OCI-M1 (cell line): Measurements from ENCODE around the gene PLCB4.

Experiments
- DNase-seq: peaks from one replicate; lab custom pipeline; 2025; lab: John Stamatoyannopoulos, UW

PLCB4 gene

DNA sequence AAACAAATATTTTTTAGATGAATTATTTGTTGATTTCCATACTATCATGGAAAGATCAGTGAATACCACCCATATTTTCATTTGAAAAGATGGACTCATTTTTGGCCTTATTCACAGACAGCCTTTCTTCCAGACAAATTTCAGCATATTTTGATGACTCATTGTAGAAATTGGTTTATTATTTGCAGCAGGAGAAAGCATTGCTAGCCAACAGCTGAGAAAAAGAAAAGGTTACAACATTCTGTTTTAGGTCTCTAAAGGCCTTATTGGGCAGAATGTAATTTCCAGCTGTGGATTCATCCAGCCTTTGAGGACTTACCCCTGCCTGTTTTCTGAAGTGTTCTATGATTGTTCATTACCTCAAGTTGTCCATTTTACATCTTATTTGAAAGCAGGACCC lies 201.9 kb downstream of the PLCB4 start:
- DNase-seq: no peak

GRCh38 chr20:9276966-9277468 lies 208.1 kb downstream of the PLCB4 start:
- no peak for DNase-seq

GRCh38 chr20:9279918-9280401 lies 211.1 kb downstream of the PLCB4 start:
- no peak for DNase-seq

GRCh38 chr20:9280666-9281065 lies 211.8 kb downstream of the PLCB4 start:
- no peak for DNase-seq

GRCh38 chr20:9281803-9282202 lies 212.9 kb downstream of the PLCB4 start:
- no peak for DNase-seq

DNA sequence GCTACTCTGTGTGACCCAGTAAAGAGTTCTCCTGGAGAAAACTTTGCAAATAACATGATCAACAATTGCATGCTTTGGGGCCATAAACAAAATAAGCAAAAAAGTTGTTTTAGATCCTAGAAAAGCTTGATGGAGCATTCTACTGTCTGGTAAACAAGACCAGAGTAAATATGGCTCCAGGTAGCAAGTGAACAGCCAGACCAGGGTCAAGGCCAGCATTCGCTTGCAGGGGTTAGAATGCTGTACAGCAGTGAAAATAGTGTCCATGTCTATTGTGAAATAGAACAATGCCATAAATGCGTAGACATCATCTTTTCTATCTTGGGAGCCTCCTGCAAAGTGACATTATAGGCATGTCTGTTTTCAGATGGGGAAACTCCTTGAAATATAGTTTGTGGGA lies 216.7 kb downstream of the PLCB4 start:
- no peak for DNase-seq

- no peak for DNase-seq
These were observed 217.9 kb downstream of the PLCB4 start for GRCh38 chr20:9286501-9287461.

DNA sequence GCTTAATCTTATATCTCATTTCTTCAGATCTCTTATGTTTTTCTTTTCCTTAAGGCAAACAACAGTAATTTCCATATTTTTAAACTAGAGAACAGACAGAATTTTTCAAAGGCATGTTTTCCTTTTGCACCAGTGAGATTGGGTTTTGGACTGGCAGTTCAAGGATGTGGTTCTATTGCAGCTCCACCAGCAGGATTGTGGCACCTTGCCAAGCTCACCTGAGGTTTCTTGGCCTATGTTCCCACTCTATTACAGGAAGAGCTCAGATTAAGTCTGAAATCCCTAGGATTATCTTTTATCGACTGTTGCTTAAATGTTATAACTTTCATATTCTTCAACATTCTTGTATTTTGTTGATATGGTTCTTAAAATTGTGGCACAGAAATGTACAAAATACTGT lies 218.9 kb downstream of the PLCB4 start:
- no peak for DNase-seq

DNA sequence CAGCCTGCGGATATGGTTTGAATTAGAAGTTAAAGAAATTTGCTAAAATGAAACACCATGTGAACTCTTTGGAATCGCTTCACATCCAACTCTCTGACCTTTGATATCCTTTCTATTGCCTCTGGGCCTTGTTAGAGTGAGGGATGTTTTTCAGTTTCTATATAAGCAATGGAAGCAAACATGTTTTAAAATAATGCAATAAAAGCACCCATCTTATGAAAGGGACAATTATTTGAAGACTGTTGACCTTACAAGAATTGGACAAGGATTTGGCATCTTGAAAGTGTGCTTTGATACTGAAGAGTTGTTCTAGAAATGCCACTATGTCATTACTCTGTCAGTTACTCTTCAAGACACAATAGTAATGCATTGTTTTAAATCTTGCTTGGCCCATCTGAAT lies 221.4 kb downstream of the PLCB4 start:
- DNase-seq: no peak

DNA sequence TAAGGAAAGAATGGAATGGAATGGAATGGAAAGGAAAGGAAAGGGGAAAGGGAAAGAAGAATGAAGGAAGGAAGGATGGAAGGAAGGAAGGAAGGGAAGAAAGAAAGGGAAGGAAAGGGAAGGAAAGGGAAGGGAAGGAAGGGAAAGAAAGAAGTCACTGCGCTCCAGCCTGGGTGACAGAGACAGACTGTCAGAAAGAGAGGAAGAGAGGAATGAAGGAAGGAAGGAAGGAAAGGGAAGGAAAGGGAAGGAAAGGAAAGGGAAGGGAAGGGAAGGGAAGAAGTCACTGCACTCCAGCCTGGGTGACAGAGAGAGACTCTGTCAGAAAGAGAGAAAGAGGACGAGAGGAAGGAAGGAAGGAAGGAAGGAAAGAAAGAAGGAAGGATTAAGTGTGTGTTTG lies 224.3 kb downstream of the PLCB4 start:
- no peak for DNase-seq

DNA sequence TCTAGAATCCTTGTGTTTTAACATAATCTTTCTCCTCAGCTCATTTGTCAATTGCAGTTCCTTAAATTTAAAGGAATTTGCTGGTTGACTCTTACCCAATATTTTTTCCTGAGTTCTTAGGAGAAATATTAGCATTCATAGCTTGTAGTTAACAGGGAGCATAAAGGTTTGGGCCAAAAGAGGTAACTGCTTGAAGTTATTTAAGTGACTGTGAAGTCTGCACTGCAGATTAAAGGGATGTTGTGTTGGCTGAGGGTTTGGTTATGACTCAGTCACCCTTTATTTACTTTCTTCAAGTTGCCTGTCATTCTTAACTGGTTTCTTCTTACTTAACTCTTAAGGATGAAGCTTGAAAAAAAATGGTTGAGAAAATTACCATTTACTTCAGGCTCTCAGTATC lies 225.2 kb downstream of the PLCB4 start:
- DNase-seq: no peak

DNA sequence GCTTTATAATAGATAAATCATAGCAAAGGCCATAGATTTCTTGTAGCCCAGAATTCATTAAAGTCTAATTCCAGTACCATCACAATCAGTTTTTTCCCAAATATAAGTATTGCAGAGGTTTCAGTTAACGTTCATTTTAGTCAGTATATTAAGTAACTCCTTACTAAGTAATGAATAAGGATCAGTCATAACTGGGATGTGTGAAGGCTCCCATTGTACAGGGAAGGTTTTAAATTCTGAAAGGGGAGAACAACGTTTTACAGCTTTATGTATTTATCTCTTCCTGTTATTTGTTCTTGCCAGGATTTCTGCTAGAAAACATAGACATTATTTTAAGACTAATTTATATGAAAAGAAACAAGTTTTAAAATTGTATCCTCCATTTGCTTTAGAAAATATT lies 230.0 kb downstream of the PLCB4 start:
- DNase-seq: no peak

DNA sequence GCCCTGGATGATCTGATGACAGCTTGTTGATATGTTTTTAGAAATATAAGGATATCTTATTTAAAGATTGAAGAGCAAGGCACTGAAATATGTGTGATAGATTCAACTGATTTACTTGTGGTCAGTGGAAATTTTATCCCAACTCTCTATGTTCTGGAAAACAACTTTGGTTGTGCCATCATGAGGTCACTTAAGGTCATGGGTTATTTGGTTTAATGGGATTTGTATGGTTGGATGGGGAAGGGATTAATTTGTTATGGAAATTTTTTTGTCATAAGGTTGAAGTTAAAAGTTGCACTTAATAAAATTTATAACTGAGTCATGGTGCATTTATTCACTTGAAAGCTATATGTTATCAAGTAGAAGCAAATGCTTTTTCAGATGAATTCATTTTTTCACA lies 231.2 kb downstream of the PLCB4 start:
- no peak for DNase-seq

DNA sequence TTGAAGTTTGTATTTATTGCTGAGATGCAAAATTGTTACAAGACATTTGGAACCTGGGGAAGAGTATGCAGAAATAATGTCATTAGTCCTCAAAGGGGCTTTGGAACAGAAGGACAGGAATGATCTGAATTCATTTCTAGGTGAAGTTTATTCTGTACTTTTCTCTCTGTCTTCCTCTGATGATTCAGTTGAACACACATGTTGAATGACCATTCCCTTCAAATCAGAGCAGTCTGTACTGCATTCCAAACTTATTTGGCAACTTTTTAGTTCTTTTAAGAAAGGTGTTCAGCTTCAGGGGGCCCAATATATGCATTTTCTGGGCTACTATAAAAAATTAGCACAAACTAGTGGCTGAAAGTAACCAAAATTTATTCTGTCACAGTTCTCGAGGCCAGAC lies 231.6 kb downstream of the PLCB4 start:
- DNase-seq: no peak

GRCh38 chr20:9301129-9302090 lies 232.5 kb downstream of the PLCB4 start:
- no peak for DNase-seq

GRCh38 chr20:9302091-9302462 lies 233.2 kb downstream of the PLCB4 start:
- no peak for DNase-seq

DNA sequence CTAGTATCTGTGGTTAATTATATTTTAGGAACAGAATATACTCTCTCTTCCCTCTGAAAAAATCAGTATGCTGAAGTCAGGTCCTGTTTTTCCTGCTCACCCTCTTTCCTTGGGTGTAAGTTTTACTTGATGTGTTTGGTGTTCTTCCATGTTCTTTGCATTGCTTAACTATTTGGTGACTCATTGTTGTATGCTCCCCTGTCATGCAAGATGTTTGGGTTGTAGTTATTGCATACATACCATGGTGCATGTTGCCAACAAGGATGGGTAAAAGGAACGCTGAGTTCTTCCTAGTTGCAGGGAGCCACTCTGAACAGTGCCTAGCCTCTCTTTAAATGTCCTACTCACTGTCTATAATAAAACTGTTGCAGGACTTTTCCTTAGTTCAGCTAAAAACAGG lies 237.6 kb downstream of the PLCB4 start:
- DNase-seq: no peak

GRCh38 chr20:9308056-9308455 lies 239.2 kb downstream of the PLCB4 start:
- no peak for DNase-seq

DNA sequence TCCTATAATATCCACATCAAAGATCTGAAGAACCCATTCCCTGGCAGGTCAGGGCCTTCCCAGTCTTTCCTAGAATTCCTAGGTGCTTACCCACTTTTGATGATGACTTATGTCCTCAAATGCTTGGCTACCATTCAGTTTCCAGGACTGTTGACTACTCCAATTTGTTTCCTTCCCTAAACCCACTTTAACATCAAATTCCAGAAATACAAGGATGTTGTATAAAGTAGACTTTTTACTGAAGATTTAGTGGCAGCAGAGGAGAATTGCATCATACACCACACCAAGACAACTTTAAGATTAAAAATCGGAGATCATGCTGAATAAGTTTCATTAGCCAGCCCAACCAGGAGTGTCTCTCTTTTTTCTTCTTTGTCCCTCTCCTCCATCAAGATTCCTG lies 242.2 kb downstream of the PLCB4 start:
- no peak for DNase-seq

DNA sequence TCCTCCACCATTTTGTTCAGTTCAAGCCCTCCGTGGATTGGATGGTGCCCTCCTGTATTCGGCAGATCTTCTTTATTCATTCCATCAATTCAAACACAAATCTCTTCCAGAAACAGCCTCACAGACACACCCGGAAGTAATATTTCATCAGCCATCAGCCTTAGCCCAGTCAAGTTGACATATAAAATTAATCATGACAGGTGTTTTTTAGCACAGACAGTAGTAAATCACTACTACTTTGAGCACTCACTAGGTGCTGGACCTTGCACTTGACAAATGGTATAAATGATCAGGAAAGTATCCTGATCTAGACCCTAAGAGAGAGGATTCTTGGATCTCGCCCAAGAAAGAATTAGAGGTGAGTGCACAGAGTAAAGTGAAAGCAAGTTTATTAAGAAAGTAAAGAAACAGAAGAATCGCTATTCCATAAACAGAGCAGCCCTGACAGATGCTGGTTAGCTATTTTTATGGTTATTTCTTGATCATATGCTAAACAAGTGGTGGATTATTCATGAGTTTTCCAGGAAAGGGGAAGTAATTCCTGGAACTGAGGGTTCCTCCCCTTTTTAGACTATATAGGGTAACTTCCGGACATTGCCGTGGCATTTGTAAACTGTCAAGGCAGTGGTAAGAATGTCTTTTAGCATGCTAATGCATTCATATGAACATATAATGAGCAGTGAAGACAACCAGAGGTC lies 250.9 kb downstream of the PLCB4 start:
- peak; percentile 76 for DNase-seq

DNA sequence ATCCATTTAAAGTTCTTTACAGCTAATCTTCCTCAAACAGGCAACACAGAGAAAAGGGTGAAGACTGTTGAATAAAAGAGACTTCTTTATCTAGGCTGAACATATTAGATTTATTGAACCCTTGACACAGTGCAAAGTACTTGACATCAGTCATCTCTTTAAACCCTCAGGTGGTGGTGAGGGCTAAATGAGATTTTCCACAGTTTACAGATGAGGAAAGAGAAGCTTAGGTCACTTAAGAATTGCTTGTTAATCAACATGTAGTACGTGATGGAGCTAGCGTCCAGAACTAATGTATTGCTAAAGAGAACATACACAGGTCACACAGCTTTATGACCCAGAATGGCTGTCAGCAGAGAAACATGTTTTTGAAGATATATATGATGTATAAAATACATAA lies 252.1 kb downstream of the PLCB4 start:
- DNase-seq: peak; percentile 3

- no peak for DNase-seq
These were observed 253.8 kb downstream of the PLCB4 start for GRCh38 chr20:9322661-9323060.
